CD4-positive, alpha-beta memory T cell (primary cell): ENCODE measurements around the gene EYA2. TPM values are rescaled to one million over a fixed set of nuclear protein-coding genes. Genes with fewer than 3 reads are reported as not detected.
"Not testable (repeated sequence)": the region's sequence is repeated elsewhere in the genome, so short reads cannot be mapped to it uniquely, and the experiment has no call there.

Source experiments
- CTCF ChIA-PET: fragments of 350-600 bp; sonication (Branson Sonifier 250); formaldehyde crosslinking; loops from one replicate; lab custom pipeline; 2021; ENCODE audit warnings: inconsistent platforms; ENCODE audit not compliant: partially characterized antibody; lab: Charles Lee
- POLR2A ChIA-PET: fragments of 350-600 bp; sonication (Branson Sonifier 250); formaldehyde crosslinking; loops from one replicate; lab custom pipeline; 2021; ENCODE audit not compliant: partially characterized antibody; lab: Charles Lee
- DNase-seq, 5 donors: peaks; one replicate each; pipeline versions ENCODE4 v3.0.0 to v3.0.0-alpha.2; 2020 to 2022; ENCODE audit warnings: mixed read lengths in 1 of 5
- H3K27ac ChIP-seq: one replicate; pipeline ENCODE4 v1.7.0; 2013; ENCODE audit warnings: low read depth, low read length
- H3K27me3 ChIP-seq: 2 replicates; pipeline ENCODE4 v1.7.0; 2013; ENCODE audit warnings: mild to moderate bottlenecking, low read length, moderate library complexity; ENCODE audit not compliant: insufficient read depth
- H3K36me3 ChIP-seq: 2 replicates; pipeline ENCODE4 v1.7.0; 2013; ENCODE audit warnings: mild to moderate bottlenecking, low read length, moderate library complexity; ENCODE audit not compliant: insufficient read depth
- H3K4me1 ChIP-seq: 2 replicates; pipeline ENCODE4 v1.7.0; 2013; ENCODE audit warnings: mild to moderate bottlenecking, low read length, moderate library complexity; ENCODE audit not compliant: insufficient read depth
- H3K4me3 ChIP-seq, 2 donors: one replicate each; pipeline ENCODE4 v1.7.0; 2013; ENCODE audit warnings: low read length in 2 of 2, mild to moderate bottlenecking in 1 of 2
- H3K9me3 ChIP-seq, 2 donors: one replicate each; pipeline ENCODE4 v1.7.0; 2013; ENCODE audit warnings: low read length in 2 of 2, control low read depth in 1 of 2; ENCODE audit not compliant: control insufficient read depth in 1 of 2
- H3K27ac Mint-ChIP-seq, 7 donors: one replicate each; pipeline ENCODE4 v1.8.0; 2020 to 2021; ENCODE audit warnings: mixed read lengths in 7 of 7, mild to moderate bottlenecking in 6 of 7, inconsistent platforms in 3 of 7, moderate library complexity in 3 of 7
- H3K27me3 Mint-ChIP-seq, 2 donors: one replicate each; pipeline ENCODE4 v1.8.0; 2020 to 2021; ENCODE audit warnings: mixed read lengths in 2 of 2
- H3K36me3 Mint-ChIP-seq, 2 donors: one replicate each; pipeline ENCODE4 v1.8.0; 2020 to 2021; ENCODE audit warnings: mixed read lengths in 2 of 2, inconsistent platforms in 1 of 2, mild to moderate bottlenecking in 1 of 2
- H3K4me1 Mint-ChIP-seq, 4 donors: one replicate each; pipeline ENCODE4 v1.8.0; 2020 to 2021; ENCODE audit warnings: mixed read lengths in 4 of 4, mild to moderate bottlenecking in 1 of 4
- H3K4me3 Mint-ChIP-seq, 8 donors: one replicate each; pipeline ENCODE4 v1.8.0; 2020 to 2021; ENCODE audit warnings: mixed read lengths in 8 of 8, mild to moderate bottlenecking in 7 of 8, moderate library complexity in 6 of 8, inconsistent platforms in 3 of 8
- H3K9me3 Mint-ChIP-seq, 8 donors: one replicate each; pipeline ENCODE4 v1.8.0; 2020 to 2021; ENCODE audit warnings: mixed read lengths in 8 of 8, mild to moderate bottlenecking in 5 of 8, inconsistent platforms in 3 of 8, moderate library complexity in 1 of 8
- intact Hi-C: fragments of 100-400 bp; cut with micrococcal nuclease; formaldehyde crosslinking; loops from one replicate; pipeline ENCODE4 v1.15.1; 2023
- polyA plus RNA-seq, 2 donors: library from polyadenylated mRNA; unstranded; fragments of 300-500 nt; fragmentation: Illumina TruSeq; gene quantifications; one replicate each; pipeline ENCODE4 v1.2.3, GENCODE V29; 2021
- total RNA-seq, 2 experiments: library from RNA; stranded (reverse); gene quantifications; one replicate each; pipeline ENCODE4 v1.2.3, GENCODE V29; 2021

Gene EYA2
- total and polyA plus RNA-seq, 4 experiments from 2014 or later: not detected

DNA sequence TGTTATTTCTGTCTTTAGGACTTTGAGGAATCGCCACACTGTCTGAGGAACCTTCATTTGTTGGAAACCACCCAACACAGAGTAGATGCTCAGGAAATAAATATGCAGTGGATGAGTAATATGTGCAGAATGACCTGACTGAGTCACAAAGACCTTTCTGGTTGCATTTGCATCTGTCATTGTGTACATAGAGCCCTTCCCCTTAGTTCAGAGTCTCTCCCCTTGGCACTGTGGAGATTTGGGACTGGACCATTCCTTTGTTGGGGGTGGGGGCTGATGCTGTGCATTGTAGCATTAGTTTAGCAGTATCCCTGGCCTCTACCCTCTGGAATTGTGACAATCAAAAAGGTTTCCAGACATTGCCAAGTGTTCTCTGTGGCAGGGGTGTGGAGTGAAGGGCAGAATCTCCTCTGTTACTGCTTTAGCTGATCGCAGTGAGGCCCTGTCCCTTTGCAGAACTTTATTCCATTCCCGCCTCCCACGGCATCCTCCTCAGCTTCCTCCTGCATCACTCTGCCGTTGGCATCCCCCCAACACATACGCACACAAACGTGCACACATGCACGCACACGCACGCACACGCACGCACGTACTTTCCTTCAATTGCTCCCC lies 64.5 kb downstream of the EYA2 start:
- Histone ChIP-seq H3K4me3 (no peak overlapping the region), H3K36me3 (no peaks in the 10 kb centered on the region), H3K27ac (no peak overlapping the region), H3K4me1 (no peaks in the 10 kb centered on the region), H3K27me3 (no peaks in the 10 kb centered on the region), H3K9me3 (no peaks in the 10 kb centered on the region)
- no peak overlapping the region for H3K4me3 Mint-ChIP-seq
- peaks cover 0 to 1% (median 0%) of the 10 kb centered on the region in 4 donors for H3K4me1 Mint-ChIP-seq
- ChIA-PET CTCF (no interaction called here), POLR2A (no interaction called here)
- DNase-seq: no peak
- no peaks in the 10 kb centered on the region for H3K36me3 Mint-ChIP-seq
- H3K27me3 Mint-ChIP-seq: peaks cover 0 to 10% of the 10 kb centered on the region in 2 donors
- intact Hi-C loops: no loop called here
- H3K27ac Mint-ChIP-seq: no peak overlapping the region
- peaks cover 0 to 9% (median 0%) of the 10 kb centered on the region in 8 donors for H3K9me3 Mint-ChIP-seq

DNA sequence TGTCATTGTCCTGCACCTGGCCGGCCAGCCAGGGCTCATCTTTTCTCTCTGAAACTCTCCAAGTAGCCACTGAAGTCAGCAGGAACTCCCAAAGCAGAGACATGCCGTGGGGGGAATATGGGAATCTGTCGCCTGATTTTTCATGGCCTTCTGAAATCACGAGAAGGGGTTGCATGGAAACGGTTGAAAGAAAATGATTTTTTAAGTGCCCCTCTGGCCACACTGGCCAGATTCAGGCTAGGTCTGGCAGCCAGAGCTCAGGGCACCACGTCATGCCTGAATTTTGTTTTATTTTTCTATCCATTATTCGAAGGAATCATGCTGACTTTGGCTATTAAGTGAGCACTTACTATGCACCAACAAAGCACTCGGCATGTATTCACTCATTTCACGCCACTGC lies 65.2 kb downstream of the EYA2 start:
- peaks cover 0 to 1% (median 0%) of the 10 kb centered on the region in 4 donors for H3K4me1 Mint-ChIP-seq
- H3K9me3 Mint-ChIP-seq: peaks cover 0 to 9% (median 0%) of the 10 kb centered on the region in 8 donors
- H3K27ac Mint-ChIP-seq: no peak overlapping the region
- Histone ChIP-seq H3K36me3 (no peaks in the 10 kb centered on the region), H3K4me1 (no peaks in the 10 kb centered on the region), H3K9me3 (no peaks in the 10 kb centered on the region), H3K27ac (no peak overlapping the region), H3K27me3 (no peaks in the 10 kb centered on the region), H3K4me3 (no peak overlapping the region)
- no peak overlapping the region for H3K4me3 Mint-ChIP-seq
- no peak for DNase-seq
- H3K27me3 Mint-ChIP-seq: peaks cover 0 to 10% of the 10 kb centered on the region in 2 donors
- ChIA-PET POLR2A (no interaction called here), CTCF (no interaction called here)
- no peaks in the 10 kb centered on the region for H3K36me3 Mint-ChIP-seq
- intact Hi-C loops: no loop called here

DNA sequence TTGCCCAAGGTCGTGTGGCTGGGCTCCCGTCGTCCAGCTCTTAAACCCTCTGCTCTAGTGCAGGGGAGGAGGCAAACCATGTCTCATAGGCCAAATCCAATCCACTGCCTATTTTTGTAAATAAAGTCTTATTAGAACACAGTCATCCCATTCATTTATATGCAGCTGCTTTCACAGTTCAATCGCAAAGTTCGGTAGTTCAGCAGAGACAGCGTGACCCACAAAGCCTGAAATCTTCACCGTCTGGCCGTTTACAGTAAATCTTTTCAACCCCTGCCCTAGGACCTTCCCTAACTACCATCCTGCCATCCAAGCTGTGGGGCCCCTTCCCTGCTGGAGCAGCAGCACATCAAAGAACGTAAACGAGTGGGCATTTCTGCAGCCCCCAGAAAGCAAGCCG lies 65.9 kb downstream of the EYA2 start:
- Histone ChIP-seq H3K4me1 (no peaks in the 10 kb centered on the region), H3K27ac (no peak overlapping the region), H3K36me3 (no peaks in the 10 kb centered on the region), H3K27me3 (no peaks in the 10 kb centered on the region), H3K9me3 (no peaks in the 10 kb centered on the region), H3K4me3 (no peak overlapping the region)
- intact Hi-C loops: no loop called here
- Mint-ChIP-seq H3K9me3 (peaks cover 0 to 9% (median 0%) of the 10 kb centered on the region in 8 donors), H3K4me1 (peaks cover 0 to 1% (median 0%) of the 10 kb centered on the region in 4 donors), H3K27ac (no peak overlapping the region), H3K27me3 (peaks cover 0 to 10% of the 10 kb centered on the region in 2 donors), H3K4me3 (no peak overlapping the region), H3K36me3 (no peaks in the 10 kb centered on the region)
- ChIA-PET POLR2A (no interaction called here), CTCF (no interaction called here)
- no peak for DNase-seq

DNA sequence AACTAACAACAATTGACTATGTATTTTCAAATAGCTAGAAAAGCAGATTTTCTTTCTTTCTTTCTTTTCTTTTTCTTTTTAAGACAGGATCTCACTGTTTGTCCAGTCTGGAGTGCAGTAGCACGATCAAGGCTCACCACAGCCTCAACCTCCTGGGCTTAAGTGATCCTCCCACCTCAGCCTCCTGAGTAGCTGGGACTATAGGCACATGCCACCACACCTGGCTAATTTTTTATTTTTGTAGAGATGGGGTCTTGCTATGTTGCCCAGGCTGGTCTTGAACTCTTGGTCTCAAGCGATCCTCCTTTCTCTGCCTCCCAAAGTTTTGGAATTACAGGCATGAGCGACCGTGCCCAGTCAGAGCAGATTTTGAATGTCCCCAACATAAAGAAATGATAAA lies 67.3 kb downstream of the EYA2 start:
- H3K4me1 ChIP-seq, CTCF ChIA-PET, intact Hi-C loops, H3K27me3 ChIP-seq, DNase-seq, H3K27ac Mint-ChIP-seq, H3K27ac ChIP-seq, H3K9me3 ChIP-seq, H3K4me1 Mint-ChIP-seq, H3K4me3 Mint-ChIP-seq, POLR2A ChIA-PET, H3K36me3 Mint-ChIP-seq, H3K4me3 ChIP-seq, H3K36me3 ChIP-seq, H3K9me3 Mint-ChIP-seq: not testable (repeated sequence)
- H3K27me3 Mint-ChIP-seq: peaks cover 0 to 13% of the 10 kb centered on the region in 2 donors

DNA sequence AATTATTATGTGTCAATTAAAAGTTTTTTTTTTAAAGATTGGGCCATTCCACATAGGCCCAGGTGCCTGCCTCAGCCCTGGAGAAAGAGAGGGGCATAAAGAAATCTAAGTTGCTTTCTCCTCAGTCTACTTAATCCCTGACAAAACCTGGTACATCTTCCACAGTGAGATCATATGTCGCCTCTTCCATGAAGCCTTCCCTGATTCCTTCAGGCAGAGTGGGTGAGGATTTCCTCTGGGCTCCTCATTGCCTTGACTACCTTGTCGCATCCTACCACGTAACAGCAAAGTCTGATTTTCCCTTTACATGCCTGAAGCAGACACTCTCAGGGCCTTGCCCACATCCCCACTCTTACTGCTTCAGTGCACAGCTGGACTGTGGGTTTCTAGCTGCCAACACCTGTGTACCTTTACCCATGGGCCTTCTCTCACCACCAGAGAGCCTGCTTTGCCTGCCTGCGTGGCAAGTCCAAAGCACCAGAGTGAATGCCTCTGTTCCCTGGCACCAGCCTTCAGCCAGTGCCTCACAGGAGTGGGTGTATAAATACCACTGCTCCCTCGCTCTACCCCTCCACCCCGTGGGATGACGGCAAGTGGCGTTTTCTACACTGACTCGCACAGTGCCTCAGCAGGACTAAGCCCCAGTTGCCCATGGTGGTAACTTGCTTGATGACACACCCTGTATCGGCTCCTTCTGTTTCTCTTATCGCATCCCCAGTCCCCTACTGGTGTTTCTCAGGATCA lies 68.0 kb downstream of the EYA2 start:
- Mint-ChIP-seq H3K36me3 (no peaks in the 10 kb centered on the region), H3K27me3 (peaks cover 0 to 14% of the 10 kb centered on the region in 2 donors), H3K4me1 (no peaks in the 10 kb centered on the region), H3K27ac (no peak overlapping the region), H3K9me3 (peaks cover 0 to 6% (median 0%) of the 10 kb centered on the region in 8 donors), H3K4me3 (no peak overlapping the region)
- ChIA-PET POLR2A (no interaction called here), CTCF (no interaction called here)
- Histone ChIP-seq H3K27ac (no peak overlapping the region), H3K27me3 (no peaks in the 10 kb centered on the region), H3K36me3 (no peaks in the 10 kb centered on the region), H3K9me3 (no peaks in the 10 kb centered on the region), H3K4me1 (no peaks in the 10 kb centered on the region), H3K4me3 (no peak overlapping the region)
- DNase-seq: no peak
- intact Hi-C loops: no loop called here

DNA sequence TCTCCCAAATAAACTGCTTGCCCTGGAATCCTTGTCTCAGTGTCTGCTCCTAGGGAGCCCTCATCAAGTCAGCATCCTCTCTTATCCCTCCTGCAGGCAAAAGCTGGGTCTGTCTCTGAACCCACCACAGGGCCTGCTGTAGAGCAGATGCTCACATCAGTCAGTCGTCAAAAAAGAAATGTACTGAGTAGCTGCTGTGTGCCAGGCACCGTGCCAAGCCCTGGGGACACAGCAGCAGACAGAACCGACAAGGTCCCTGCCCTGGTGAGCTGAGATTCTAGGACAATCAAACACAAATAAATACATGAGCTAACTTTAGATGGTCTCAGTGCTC lies 68.5 kb downstream of the EYA2 start:
- Mint-ChIP-seq H3K27ac (no peak overlapping the region), H3K9me3 (peaks cover 0 to 5% (median 0%) of the 10 kb centered on the region in 8 donors), H3K36me3 (no peaks in the 10 kb centered on the region), H3K4me1 (no peaks in the 10 kb centered on the region), H3K27me3 (peaks cover 0 to 16% of the 10 kb centered on the region in 2 donors), H3K4me3 (no peak overlapping the region)
- H3K9me3 ChIP-seq: no peaks in the 10 kb centered on the region
- no peak overlapping the region for H3K4me3 ChIP-seq
- no peaks in the 10 kb centered on the region for H3K4me1 ChIP-seq
- DNase-seq: no peak
- H3K36me3 ChIP-seq: no peaks in the 10 kb centered on the region
- H3K27ac ChIP-seq: no peak overlapping the region
- no peaks in the 10 kb centered on the region for H3K27me3 ChIP-seq
- CTCF ChIA-PET: no interaction called here
- intact Hi-C loops: no loop called here
- POLR2A ChIA-PET: no interaction called here

DNA sequence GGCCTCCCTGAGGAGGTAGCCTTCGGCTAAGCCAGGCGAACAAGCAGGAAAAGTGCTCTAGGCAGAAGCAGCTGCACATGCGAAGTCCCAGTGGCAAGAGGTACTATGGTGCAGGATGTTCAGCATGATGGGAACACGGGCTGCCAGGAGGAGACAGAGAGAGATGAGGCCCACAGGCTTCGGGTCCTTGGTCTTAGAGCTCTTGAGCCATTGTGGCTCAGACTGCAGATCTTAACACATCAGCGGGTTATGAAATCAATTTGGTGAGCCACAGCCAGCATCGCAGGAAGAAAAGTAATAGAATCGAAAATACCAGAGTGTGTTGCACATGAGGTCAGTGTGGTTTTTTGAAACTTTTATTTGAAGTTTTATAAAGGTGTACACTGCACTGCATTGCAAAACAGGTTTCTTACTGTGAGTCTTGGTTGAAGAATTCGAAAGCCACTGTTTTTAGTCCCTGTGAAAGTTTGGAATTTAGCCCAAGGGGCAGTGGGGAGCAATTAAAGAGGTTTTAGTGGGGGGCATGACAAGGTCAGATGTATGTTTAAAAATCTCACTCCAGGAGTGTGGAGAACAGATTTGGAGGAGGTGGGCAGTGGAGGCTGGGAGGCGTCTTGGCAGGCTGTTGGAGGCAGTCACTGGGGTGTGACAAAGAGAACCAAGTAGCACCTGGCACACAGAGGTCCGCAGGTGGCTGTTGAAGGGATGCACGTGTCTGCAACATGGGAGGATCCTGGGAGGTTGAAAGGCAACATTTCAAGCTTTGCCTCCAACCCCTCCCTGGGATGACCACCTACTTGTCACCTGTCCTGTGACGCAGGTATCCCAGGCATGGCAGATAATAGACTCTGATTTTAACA lies 69.3 kb downstream of the EYA2 start:
- Histone ChIP-seq H3K27ac (no peak overlapping the region), H3K4me3 (no peak overlapping the region), H3K36me3 (no peaks in the 10 kb centered on the region), H3K4me1 (no peaks in the 10 kb centered on the region), H3K27me3 (no peaks in the 10 kb centered on the region), H3K9me3 (no peaks in the 10 kb centered on the region)
- H3K36me3 Mint-ChIP-seq: no peaks in the 10 kb centered on the region
- CTCF ChIA-PET: no interaction called here
- peaks cover 0 to 13% of the 10 kb centered on the region in 2 donors for H3K27me3 Mint-ChIP-seq
- peaks cover 0 to 5% (median 0%) of the 10 kb centered on the region in 8 donors for H3K9me3 Mint-ChIP-seq
- intact Hi-C loops: no loop called here
- no peak for DNase-seq
- no peak overlapping the region for H3K27ac Mint-ChIP-seq
- H3K4me3 Mint-ChIP-seq: no peak overlapping the region
- POLR2A ChIA-PET: no interaction called here
- no peaks in the 10 kb centered on the region for H3K4me1 Mint-ChIP-seq
